ENCODE data around the gene PPP1R13L.
"Not testable (repeated sequence)": the region's sequence is repeated elsewhere in the genome, so short reads cannot be mapped to it uniquely, and the experiment has no call there.

PPP1R13L gene

DNA sequence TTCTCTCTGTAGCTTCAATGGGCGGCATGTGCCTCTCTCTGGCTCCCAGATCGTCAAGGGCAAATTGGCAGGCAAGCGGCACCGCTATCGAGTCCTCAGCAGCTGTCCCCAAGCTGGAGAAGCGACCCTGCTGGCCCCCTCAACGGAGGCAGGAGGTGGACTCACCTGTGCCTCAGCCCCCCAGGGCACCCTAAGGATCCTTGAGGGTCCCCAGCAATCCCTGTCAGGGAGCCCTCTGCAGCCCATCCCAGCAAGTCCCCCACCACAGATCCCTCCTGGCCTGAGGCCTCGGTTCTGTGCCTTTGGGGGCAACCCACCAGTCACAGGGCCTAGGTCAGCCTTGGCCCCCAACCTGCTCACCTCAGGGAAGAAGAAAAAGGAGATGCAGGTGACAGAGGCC, 3.3 kb upstream of the PPP1R13L start:
- no peak for DNase-seq (ENCODE audit: low read depth in 1 of 2, low spot score in 1 of 2)

DNA sequence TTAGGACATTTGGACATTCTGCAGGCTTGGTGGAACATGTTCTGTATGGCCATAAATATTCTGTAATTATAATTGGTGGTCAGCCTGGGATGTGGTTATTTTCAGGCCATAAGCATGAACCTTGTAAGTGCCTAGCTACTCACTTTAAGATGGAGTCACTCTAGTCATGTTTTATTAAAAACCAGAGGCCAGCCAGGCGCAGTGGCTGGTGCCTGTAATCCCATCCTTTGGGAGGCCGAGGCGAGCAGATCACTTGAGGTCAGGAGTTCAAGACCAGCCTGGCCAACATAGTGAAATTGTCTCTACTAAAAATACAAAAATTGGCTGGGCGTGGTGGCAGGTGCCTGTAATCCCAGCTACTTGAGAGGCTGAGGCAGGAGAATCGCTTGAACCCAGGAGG, 2.7 kb upstream of the PPP1R13L start:
- not testable (repeated sequence) for DNase-seq (ENCODE audit: low read depth in 1 of 2, low spot score in 1 of 2)

DNA sequence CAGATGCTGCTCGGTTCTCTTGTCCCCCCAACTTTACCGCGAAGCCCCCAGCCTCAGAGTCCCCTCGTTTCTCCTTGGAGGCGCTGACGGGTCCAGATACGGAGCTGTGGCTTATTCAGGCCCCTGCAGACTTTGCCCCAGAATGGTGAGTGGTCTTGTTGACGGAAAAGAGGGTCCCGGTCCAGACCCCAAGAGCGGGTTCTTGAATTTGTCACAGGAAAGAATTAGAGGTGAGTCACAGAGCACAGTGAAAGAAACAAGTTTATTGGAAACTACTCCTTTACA, 2.2 kb upstream of the PPP1R13L start:
- no peak for DNase-seq (ENCODE audit: low read depth in 1 of 2, low spot score in 1 of 2)

DNA sequence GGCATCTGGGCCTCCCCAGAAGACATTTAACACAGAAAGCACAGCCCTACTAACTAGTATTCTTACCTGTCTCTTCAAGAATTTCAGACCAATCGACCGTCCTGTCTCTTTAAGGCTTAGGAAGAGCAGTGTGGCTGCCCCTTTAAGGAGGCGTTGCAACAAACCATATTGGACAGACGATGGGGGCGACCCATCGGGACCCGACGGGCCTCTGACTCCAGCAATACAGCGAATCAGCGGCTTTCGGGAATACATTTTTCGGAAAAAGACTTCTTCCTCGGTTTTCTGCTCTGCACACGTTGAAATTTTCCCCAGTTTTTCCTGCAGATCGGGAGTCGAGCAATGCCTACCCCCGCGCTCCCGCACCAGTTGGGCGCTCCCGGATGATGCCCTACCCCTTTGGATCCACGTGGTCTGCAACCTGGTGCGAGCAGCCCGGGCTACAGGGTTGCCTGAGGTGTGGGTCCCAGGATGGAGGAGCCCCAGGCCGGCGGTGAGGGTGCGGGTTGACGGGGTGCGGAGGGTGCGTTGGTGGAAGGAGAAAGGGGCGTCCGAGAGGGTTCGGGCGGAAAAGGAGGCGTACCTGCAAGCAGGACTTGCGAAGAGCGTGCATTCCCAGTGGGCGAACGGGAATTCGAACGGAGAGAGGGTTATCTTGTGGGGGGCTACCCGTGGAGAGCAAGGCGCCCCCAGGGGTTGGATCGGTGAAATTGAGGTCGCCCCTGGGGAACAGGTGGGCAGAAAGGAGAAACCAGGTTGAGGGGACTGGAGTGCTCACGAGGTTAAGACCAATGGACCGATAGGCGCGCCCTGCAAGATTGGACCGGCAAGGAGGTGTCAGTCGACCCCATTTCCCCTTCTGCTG, 1.6 kb upstream of the PPP1R13L start, which contains the start of gene POLR1G:
Gene POLR1G (plus strand): TSS at position 419 of the 865 bp plus-strand sequence. CDS start 53 bp downstream, at position 472.
- peak; percentile 53 to 62 for DNase-seq (ENCODE audit: low read depth in 1 of 2, low spot score in 1 of 2)

DNA sequence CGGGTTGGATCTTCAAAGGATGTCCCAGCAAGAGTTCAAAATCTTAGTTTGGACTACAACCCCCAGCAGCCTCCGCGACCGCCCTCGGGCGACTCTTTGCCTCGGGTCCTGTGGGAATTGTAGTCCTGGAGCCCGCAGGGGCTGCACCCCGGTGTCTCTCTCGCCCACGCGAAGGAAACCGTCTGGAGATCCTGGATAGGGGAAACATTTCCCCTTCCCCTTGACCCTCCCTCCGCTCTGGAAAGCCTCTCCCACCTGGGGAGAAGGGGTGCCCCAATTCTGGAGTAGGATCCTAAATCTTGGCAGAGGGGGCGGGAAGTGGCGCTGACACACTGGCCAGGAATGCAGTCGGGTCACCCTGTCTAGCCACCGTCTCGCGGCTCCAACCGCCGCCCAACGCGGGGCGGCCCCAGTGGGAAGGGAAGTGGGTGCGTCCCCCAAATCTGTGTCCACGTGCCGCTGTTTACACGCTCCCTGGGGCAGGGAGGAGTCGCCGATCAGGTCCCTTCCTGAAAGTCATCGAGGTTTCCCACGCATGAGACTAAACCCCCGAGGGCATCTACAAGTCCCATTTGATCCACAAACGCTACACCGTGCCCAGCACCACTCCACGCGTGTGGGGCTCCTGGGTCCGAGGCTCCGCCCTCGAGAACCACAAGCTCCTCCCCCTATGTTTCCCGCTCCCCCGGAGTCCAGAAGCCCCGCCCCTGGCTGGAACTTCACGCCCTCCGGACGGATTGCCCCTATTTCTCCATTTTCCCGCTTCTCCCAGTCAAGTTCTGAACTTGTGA, 761 bp upstream of the PPP1R13L start:
- peak; percentile 54 to 69 for DNase-seq (ENCODE audit: low read depth in 1 of 2, low spot score in 1 of 2)

DNA sequence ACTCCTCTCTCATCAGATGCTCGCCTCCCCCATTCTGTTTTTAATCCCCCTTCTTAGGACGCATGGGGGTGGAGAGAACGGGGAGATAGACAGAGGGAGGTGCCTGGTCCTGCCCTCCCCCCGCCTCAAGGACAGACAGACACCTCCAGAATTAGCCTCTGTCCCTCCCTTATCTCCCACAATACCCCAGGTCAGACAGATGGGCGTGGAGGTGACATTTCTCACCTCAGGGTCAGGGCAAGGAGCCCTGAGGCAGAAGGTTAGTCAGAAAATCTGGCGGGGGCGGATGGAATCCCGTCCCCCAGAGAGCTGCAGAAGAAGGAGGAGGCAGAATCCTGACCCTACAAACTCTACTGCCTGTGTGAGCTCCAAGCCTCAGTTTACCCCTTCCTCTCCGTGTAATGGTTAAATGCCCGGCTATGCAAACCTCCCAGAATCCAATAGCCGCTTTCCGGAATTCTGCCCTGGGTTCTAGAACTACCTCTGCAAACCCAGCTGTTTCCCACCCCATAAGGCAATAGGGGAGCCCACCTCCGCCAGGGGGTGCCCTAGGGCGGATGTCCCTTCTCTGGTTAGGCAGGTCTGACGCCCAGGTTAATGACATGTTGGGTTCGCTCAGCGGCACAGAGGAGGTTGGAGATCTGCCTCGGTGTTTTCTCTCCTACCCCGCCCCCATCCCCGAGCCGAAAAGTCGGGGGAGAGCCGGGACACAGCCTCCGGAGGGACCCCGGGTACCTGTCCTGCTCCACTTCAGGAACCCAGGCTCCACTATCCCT, 900 bp downstream of the PPP1R13L start:
- peak in 1 of 2 donors; percentile 30 for DNase-seq (ENCODE audit: low read depth in 1 of 2, low spot score in 1 of 2)

DNA sequence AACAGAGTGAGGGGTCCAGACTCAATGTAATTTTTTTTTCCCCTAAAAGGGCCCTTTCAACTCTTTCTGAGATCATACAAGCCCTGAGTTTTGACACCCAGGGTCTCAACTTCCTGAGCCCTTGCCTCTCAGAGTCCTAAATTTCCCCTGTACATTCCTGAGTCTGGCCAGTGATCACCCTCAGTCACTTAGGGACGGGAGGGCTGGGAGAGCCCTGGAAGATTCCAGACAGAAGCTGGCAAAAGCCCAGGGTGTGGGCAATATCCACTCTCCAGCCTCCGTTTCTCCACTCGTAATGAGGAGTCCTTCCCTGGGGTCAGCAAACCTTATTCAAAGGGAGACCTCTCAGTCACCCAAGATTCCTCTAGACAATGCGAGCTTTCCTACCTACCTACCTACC, 1.6 kb downstream of the PPP1R13L start:
- no peak for DNase-seq (ENCODE audit: low read depth in 1 of 2, low spot score in 1 of 2)

DNA sequence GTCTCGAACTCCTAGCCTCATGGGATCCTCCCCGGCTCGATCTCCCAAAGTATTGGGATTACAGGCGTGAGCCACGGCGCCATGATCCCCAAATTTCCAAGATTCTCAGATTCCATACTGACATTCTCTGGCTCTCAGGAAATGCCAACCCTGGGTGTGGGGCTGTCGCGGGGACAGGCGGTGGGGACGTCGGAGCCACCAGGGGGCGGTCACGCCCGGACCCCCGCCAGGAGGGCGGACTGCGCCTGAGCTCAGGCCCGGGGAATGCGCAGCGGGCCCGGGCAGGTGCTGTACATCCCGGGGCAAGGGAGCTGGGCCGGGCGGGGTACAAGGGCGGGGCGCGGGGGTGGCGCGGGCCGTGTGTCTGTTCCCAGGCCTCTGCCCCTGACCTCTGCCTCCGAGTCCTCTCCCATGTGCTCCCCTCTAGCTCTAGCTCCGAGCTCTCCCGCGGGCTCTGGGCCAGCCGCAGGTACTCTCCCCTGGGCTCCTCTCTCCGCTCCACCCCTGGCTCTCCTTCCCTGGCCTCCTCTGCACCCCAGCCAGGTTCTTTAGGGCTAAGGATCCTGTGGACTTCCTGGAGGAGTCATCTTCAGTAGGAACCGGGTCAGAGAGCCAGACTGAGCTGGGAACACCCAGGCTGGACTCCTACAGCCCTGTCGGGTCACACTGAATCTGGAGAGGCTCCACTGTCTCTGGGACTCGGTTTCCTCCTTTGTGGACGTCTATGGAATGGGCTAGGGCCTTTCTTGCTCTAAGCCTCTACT, 2.4 kb downstream of the PPP1R13L start:
- peak in 1 of 2 donors; percentile 21 for DNase-seq (ENCODE audit: low read depth in 1 of 2, low spot score in 1 of 2)

DNA sequence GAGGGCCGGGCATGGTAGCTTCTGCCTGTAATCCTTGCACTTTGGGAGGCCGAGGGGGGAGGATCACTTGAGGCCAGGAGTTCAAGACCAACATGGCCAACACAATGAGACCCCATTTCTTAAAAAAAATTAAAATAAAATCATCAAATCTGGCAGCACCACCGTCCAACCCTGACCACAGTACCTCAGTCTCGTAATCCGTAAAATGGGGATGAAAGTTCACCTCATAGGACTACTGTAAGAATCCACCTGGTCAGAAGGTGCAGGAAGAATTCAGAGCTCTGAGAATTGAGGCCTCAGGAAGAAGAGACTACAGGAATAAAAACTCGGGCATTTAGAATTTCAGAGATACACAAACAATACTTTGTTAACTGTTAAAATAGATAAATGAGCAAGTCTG, 3.1 kb downstream of the PPP1R13L start:
- no peak for DNase-seq (ENCODE audit: low read depth in 1 of 2, low spot score in 1 of 2)

DNA sequence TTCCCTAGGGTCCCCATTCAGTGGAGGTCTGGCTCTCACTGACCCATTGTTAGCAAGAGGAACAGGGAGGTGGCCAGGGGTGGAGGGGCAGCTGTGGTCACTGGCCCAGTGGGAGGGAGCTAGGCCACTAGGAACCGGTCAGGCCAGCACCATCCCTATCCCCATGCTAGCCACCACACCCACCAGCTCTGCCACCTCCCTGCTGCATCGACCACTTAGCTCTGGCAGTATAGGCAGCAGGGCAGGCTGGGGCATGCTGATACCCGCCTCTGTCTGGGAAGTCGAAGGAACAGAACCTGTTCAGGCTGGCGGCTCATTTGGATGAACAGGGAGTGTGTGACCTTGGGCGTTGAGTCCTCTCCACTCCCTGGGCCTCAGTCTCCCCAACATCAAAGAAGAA, 4.7 kb downstream of the PPP1R13L start:
- DNase-seq (ENCODE audit: low read depth in 1 of 2, low spot score in 1 of 2): no peak

DNA sequence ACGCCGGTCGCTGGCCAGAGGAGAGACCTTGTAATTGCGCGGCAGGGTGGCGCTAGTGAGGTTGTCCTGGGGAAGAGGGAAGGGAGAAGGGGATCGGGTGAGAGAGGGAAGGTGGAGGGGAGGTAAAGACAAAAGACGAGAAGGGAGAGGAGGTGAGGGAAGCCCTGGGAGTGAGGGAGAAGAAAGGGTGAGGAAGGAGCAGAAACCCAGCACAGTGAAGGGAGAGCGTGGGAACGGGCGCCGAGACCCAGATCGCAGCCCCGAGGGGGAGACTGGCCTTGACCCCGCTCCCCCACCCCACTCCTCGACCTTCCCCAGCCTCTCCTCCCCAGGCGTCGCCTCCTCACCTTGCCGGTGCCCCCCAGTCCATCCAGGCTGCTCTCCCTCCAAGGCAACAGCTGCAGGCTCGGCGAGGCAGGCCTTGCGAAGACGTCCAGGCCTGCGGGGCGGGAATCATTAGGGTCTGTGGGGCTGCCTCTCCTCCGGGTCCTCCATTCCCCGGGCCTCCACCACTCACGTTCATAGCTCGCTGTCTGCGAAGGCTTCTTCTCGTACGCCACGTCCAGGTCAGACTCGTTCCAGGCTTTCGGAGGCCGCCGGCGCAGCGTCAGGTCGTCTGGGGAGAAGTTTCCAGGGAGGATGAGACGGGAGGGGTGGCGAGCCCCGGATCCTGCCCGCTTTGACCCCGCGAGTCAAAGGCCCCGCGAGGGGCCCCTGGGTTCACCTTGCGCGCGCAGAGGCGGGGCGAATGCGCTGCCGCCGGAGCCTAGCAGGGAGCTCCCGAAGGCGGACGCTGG, 8.8 kb downstream of the PPP1R13L start:
- DNase-seq (ENCODE audit: low read depth in 1 of 2, low spot score in 1 of 2): no peak

DNA sequence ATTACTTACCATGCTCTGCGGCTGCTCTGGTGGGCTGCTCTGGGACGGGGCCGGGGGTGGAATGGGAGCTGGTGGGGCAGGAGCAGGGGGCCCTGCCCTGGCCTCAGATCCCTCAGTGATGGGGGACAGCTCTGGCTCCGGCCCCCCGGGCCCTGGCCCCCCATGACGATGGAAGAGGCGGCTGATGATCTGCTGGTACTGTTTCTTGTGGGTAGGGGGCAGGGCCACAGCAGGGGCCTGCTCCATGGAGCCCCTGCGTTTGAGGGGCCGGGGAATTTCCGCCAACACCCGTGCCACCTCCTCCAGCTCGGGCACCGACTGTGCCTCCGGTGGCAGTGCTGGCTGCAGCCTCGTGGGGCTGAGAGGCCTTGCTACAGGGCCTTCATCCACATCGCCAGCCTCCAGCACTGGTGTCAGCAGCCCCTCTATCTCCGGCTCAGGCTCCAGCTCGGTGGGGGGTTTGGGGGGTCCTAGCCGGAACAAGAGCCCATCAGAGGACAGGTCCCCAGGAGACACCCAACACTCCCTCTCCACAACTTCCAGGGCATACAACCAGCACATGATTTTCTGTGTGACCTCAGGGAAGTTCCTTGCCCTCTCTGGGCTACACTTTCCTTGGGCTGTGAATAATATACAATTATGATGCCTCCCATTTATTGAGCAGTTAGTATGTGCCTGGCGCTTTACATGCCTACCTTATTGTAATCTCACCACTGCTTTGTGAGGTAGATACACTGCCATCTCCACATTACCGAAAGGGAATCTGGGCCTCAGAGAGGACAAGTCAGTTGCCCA, 12.8 kb downstream of the PPP1R13L start:
- no peak for DNase-seq (ENCODE audit: low read depth in 1 of 2, low spot score in 1 of 2)

DNA sequence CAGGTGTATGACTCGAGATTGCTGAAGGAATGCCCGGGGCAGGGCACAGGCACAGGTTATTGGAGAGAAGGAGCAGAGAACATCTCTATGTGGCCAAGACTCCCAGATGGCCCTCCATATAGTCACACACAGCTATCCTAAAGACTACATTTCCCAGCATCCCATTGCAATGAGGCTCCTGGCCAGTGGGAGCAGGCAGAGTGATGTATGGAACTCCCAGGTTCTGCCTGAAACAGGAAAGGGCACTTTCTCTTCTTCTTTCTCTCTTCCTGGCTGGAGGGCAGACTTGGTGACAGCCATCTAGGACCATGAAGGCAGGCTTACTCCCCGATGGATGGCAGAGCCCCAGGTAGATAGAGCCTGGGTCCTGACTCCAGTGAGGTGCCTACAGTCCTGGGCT, 13.5 kb downstream of the PPP1R13L start:
- no peak for DNase-seq (ENCODE audit: low read depth in 1 of 2, low spot score in 1 of 2)

DNA sequence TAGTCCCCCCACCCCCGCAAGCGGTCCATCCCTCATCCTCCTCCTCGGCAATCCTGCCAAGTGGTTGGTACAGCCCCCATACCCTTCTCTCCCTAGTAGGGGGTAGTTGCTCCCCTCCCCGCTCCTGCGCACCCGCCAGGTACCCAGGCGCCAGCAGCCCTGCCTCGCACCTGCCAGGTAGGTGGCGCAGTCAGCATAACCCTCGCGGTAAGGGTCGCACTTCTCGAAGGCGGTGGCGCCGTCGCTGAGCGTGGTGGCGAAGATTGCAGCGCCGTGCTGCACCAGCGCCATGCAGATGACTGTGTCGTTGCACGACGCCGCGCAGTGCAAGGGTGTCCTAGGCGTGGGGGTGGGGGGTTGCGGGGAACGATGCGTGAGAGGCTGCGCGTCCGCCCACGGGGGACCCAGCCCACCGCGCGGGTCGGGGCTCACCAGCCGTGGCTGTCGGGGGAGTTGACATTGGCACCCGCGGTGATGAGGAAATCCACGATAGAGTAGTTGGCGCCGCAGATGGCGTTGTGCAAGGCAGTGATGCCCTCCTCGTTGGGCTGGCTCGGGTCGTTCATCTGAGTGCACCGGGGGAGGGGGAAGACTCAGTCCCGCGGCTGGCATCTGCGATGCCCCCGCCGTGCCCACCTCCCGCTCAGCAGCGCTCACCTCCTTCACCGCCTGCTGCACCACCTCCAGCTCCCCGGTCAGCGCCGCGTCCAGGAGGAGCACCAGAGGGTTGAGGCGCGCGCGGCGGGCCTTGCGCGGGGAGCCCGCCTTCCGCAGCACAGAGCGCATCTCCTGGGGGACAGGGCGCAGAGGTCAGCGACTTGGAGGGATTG, 19.3 kb downstream of the PPP1R13L start:
- DNase-seq (ENCODE audit: low read depth in 1 of 2, low spot score in 1 of 2): no peak

DNA sequence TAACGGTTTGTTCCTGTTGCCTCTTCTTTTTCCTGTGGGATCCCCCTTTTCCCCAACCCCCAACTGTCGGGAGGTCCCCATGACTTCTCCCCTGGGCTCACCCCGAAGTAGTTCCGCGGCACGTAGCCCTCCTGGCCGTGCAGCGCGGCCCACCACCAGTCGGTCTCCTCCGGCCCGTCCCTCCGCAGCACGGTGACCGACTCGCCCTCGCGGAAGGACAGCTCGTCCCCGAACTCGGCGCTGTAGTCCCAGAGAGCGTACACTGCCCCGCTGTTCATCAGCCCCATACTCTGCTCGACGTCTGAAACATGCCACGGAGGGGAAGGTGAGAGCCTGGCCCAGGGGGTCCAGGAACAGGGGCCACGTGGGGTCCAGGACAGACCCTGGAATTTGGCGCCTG, 22.4 kb downstream of the PPP1R13L start:
- DNase-seq (ENCODE audit: low read depth in 1 of 2, low spot score in 1 of 2): no peak

DNA sequence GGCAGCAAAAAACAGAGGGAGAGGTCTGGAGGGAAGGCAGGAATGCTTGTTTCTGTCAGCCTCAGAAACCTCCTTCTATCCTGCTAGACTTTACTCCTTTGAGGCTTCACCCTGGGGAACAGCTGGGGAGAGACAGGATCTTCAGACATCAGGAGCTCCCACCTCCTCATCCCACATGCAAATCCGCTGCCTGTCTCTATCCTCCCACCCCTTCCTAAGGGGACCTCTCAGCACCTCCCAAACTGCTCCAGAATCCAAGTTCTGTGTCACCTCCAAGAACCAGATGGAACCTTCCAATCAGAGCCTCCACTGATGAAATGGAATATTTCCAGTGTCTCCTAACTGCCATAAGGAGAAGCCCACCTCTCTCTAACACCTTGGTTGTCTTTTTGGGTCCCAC, 24.8 kb downstream of the PPP1R13L start:
- no peak for DNase-seq (ENCODE audit: low read depth in 1 of 2, low spot score in 1 of 2)

DNA sequence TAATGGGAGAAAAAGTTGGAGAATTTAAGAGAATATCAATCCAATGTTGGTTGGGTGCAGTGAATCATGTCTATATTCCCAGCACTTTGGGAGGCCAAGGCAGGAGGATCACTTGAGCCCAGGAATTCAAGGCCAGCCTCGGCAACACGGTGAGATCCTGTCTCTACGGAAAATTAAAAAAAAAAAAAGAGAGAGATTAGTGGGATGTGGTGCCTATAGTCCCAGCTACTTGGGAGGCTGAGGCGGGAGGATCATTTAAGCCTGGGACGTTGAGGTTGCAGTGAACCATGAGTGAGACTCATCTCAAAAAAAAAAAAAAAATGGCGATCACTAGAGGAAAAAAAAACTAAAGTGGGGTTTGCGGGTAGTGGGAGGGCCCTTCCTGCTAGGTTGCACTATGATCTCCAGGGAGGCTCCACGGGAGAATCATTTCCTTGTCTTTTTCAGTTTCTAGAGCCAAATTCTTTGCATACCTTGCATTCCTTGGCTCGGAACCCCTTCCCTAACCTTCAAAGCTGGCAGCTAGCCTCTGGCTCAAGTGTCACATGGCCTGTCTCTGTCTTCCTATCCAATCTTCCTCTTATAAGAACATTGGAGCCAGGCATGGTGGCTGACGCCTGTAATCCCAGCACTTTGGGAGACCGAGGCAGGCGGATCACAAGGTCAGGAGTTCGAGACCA, 28.7 kb downstream of the PPP1R13L start:
- DNase-seq (ENCODE audit: low read depth in 1 of 2, low spot score in 1 of 2): no peak
